ENCODE results near the gene R3HCC1L. TPM values are rescaled to one million over a fixed set of nuclear protein-coding genes. Genes with fewer than 3 reads are reported as not detected.
"Not testable (repeated sequence)": the region's sequence is repeated elsewhere in the genome, so short reads cannot be mapped to it uniquely, and the experiment has no call there.

Gene R3HCC1L
- total RNA-seq, 1 donor from 2014 or later: 18.7 TPM

DNA sequence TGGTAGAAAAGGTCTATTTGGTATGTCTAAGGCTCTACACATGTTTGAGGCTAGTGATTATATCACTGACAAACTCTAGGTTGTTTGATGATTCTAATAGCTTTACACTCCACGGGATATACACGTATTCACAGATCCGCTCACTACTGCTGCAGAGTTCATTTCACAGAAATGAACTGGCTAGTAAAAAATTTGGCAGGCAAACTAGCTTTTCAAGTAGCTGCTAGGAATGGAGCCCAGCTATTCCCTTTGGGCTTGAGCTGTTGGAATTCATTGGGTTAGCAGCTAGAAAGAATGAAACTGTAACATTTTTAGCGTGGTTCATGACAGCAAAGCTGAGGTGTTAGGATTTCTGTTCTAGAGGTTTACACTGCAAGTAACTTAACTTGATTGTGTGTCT, 37.6 kb downstream of the R3HCC1L start:
- Mint-ChIP-seq H3K4me3 (ENCODE audit: low read depth) (no peak overlapping the region), H3K27me3 (no peaks in the 10 kb centered on the region), H3K36me3 (ENCODE audit: insufficient read depth) (peaks cover 8% of the 10 kb centered on the region), H3K9me3 (ENCODE audit: low read depth) (no peaks in the 10 kb centered on the region), H3K4me1 (ENCODE audit: low read depth) (peaks cover 2% of the 10 kb centered on the region), H3K27ac (no peak overlapping the region)
- DNase-seq (ENCODE audit: low spot score, unreplicated experiment): no peak
- TF ChIP-seq, protein P1, sequence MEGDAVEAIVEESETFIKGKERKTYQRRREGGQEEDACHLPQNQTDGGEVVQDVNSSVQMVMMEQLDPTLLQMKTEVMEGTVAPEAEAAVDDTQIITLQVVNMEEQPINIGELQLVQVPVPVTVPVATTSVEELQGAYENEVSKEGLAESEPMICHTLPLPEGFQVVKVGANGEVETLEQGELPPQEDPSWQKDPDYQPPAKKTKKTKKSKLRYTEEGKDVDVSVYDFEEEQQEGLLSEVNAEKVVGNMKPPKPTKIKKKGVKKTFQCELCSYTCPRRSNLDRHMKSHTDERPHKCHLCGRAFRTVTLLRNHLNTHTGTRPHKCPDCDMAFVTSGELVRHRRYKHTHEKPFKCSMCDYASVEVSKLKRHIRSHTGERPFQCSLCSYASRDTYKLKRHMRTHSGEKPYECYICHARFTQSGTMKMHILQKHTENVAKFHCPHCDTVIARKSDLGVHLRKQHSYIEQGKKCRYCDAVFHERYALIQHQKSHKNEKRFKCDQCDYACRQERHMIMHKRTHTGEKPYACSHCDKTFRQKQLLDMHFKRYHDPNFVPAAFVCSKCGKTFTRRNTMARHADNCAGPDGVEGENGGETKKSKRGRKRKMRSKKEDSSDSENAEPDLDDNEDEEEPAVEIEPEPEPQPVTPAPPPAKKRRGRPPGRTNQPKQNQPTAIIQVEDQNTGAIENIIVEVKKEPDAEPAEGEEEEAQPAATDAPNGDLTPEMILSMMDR (IDR thresholded peaks at IDR 0.05; ENCODE audit: unreplicated experiment): no peak

DNA sequence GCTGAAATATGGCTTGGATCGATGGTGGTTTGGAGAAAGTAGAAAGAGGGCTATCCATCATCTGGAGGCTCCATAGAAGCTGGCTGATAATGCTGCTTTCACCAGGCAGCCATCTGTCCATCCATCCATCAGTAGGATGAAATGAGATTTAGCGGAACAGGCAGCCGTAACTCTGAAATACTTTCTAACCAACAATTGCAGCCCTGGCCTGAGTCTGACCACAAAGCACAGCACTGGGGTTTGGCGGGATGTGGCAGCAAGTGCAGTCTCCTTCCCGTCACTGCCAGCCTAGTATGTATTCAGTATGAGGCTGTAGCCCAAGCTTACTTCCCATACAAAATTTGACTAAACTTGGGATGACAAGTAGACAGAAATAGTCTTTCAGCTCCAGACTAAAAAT, 38.0 kb downstream of the R3HCC1L start:
- Mint-ChIP-seq H3K27me3 (no peaks in the 10 kb centered on the region), H3K4me3 (ENCODE audit: low read depth) (no peak overlapping the region), H3K4me1 (ENCODE audit: low read depth) (peaks cover 2% of the 10 kb centered on the region), H3K27ac (no peak overlapping the region), H3K36me3 (ENCODE audit: insufficient read depth) (peaks cover 12% of the 10 kb centered on the region), H3K9me3 (ENCODE audit: low read depth) (no peaks in the 10 kb centered on the region)
- no peak for DNase-seq (ENCODE audit: low spot score, unreplicated experiment)
- TF ChIP-seq, protein P1 (IDR thresholded peaks at IDR 0.05; ENCODE audit: unreplicated experiment): no peak

DNA sequence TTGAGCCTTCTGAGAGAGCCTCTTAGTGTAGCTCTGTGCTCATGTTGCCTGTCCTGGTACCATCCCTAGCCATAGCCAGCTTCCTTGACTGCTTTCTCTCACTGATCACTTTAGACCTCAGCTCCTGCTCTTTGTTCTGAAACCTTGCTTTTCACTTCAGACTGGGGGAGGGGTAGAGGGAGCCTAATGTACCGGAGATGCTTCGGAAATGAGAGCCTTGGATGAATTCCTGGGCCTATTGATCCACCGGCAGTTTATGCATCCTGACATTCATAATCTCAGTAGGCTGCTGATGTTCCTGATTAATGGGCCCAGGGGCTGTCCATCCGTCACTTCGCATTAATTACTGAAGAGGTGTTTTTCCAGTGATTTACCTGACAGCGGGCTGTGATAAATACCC, 38.8 kb downstream of the R3HCC1L start:
- Mint-ChIP-seq H3K4me1 (ENCODE audit: low read depth) (peaks cover 2% of the 10 kb centered on the region), H3K27ac (no peak overlapping the region)
- TF ChIP-seq, protein P1 (IDR thresholded peaks at IDR 0.05; ENCODE audit: unreplicated experiment): no peak

DNA sequence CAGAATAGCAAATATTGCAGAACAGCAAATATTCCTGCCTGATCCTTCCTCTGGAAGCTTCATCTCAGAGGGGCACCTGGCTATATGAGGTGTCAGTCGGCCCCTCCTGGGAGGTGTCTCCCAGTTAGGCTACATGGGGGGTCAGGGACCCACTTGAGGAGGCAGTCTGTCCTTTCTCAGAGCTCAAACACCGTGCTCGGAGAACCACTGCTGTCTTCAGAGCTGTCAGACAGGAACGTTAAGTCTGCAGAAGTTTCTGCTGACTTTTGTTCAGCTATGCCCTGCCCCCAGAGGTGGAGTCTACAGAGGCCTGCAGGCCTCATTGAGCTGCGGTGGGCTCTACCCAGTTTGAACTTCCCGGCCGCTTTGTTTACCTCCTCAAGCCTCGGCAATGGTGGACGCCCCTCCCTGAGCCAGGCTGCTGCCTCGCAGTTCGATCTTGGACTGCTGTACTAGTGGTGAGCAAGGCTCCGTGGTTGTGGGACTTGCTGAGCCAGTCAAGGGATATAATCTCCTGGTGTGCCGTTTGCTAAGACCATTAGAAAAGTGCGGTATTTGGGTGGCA, 48.0 kb downstream of the R3HCC1L start:
- H3K4me3 Mint-ChIP-seq (ENCODE audit: low read depth); DNase-seq (ENCODE audit: low spot score, unreplicated experiment); H3K27me3 Mint-ChIP-seq; H3K4me1 Mint-ChIP-seq (ENCODE audit: low read depth); H3K27ac Mint-ChIP-seq: not testable (repeated sequence)
- peaks cover 53% of the 10 kb centered on the region for H3K36me3 Mint-ChIP-seq (ENCODE audit: insufficient read depth)
- H3K9me3 Mint-ChIP-seq (ENCODE audit: low read depth): peaks cover 33% of the 10 kb centered on the region

More for the DNA sequence above, 38.8 kb downstream of the R3HCC1L start:
- Mint-ChIP-seq H3K4me3 (ENCODE audit: low read depth) (no peak overlapping the region), H3K36me3 (ENCODE audit: insufficient read depth) (peaks cover 18% of the 10 kb centered on the region), H3K9me3 (ENCODE audit: low read depth) (no peaks in the 10 kb centered on the region), H3K27me3 (no peaks in the 10 kb centered on the region)
- no peak for DNase-seq (ENCODE audit: low spot score, unreplicated experiment)

DNA sequence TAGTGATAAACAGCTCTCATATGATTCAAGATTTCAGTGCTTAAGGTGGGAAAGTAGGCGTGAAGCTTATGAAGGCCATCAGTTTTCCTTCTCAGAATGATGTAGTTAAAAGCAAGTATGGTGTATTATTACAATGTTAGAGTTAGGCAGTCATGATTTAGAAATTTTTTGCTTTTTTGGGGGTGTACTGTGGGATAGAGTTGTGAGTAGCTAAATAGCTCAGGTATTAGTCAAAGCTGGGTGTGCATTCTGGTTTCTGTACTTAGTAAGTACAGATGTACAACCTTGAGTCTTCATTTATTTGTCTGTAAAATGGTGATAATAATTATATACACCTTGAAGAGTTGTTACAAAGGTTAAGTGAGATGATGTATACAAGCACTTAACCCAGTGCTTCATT, 52.2 kb downstream of the R3HCC1L start:
- H3K36me3 Mint-ChIP-seq (ENCODE audit: insufficient read depth): peaks cover 27% of the 10 kb centered on the region
- DNase-seq (ENCODE audit: low spot score, unreplicated experiment): no peak
- peaks cover 12% of the 10 kb centered on the region for H3K9me3 Mint-ChIP-seq (ENCODE audit: low read depth)
- TF ChIP-seq, protein P1 (IDR thresholded peaks at IDR 0.05; ENCODE audit: unreplicated experiment): no peak
- no peaks in the 10 kb centered on the region for H3K27me3 Mint-ChIP-seq
- H3K4me1 Mint-ChIP-seq (ENCODE audit: low read depth): no peaks in the 10 kb centered on the region
- no peak overlapping the region for H3K27ac Mint-ChIP-seq
- no peak overlapping the region for H3K4me3 Mint-ChIP-seq (ENCODE audit: low read depth)

DNA sequence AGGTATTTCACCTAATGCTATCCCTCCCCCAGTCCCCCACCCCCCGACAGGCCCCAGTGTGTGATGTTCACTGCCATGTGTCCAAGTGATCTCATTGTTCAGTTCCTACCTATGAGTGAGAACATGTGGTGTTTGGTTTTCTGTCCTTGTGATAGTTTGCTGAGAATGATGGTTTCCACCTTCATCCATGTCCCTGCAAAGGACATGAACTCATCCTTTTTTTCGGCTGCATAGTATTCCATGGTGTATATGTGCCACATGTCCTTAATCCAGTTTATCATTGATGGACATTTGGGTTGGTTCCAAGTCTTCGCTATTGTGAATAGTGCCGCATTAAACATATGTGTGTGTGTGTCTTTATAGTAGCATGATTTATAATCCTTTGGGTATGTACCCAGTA, 56.3 kb downstream of the R3HCC1L start:
- DNase-seq (ENCODE audit: low spot score, unreplicated experiment); H3K27ac Mint-ChIP-seq; H3K4me1 Mint-ChIP-seq (ENCODE audit: low read depth); H3K27me3 Mint-ChIP-seq; H3K4me3 Mint-ChIP-seq (ENCODE audit: low read depth): not testable (repeated sequence)
- H3K36me3 Mint-ChIP-seq (ENCODE audit: insufficient read depth): peaks cover 34% of the 10 kb centered on the region
- peaks cover 22% of the 10 kb centered on the region for H3K9me3 Mint-ChIP-seq (ENCODE audit: low read depth)
